NCI-H526 treated with DMSO at 0.1 percent for 48 hours (cell line): Measurements from ENCODE around the gene TNFAIP8L3.

ENCODE experiments used
- DNase-seq: peaks from one replicate; lab custom pipeline; 2025; lab: John Stamatoyannopoulos, UW

Gene TNFAIP8L3

DNA sequence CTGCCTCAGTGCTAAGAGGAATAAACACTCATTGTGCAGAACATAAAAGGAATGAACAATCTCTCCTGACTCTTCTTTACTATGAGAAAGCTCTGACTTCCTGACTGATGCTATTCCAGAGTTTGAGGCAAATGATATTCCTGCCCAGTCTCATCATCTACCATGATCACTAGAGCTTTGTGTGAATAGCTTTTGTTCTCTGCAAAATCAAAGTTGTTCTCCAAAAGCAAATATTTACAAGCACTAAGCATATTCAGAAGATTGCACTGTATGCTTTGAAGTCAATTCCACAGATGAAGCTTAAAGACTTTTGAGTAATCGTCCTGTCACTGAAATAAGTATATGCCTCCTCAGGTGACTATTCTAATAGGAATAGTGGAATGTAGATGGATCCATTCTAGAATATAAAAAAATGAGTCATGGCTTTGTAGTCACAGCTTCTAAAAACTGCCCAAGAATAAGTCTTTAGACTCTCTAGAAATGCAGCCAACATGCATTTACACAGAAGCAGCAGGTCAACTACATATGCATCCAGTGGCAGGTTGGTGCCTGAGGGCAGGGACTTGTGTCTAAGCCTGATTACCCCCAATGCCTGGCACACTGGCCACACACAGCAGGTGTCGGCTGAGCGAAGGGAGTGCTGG lies 34.6 kb downstream of the TNFAIP8L3 start:
- no peak for DNase-seq

DNA sequence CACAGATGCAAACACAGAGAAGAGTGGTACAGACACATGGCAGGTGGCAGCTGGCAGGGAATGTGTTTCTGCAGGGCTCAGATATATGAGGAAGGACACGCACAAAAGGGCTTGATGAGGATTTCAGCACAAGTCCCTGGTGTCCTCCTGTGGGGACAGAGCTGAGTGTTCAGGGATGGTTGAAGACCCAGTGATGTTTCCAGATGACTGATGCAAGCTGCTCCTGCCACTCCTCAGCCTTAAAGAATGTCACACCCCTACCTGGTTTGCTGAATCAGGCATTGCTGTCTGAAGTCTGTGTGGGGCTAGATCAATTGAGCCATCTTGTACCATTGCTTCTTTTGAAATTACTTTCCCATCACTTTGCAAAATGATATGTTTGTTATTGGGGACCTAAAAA lies 40.2 kb downstream of the TNFAIP8L3 start:
- DNase-seq, result no peak

DNA sequence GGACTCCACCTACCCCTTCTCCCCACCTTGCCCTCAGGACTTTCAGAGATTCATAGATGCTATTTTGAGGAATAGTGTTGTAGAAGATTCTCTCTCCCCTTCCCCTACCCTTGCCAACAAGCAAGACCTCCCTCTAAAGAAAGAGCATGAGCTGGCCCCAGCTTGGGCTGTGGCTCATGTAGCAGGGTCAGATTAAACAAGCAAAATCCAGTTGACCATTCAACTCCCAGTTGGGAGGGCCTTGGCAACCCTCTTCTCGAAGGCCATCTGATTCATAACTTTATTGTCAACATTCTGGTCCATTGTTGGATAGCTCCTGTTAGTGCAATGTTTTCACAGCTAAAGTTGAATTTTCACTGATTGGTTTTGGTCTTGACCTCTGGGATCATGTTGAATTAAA lies 41.1 kb downstream of the TNFAIP8L3 start:
- DNase-seq, result no peak

DNA sequence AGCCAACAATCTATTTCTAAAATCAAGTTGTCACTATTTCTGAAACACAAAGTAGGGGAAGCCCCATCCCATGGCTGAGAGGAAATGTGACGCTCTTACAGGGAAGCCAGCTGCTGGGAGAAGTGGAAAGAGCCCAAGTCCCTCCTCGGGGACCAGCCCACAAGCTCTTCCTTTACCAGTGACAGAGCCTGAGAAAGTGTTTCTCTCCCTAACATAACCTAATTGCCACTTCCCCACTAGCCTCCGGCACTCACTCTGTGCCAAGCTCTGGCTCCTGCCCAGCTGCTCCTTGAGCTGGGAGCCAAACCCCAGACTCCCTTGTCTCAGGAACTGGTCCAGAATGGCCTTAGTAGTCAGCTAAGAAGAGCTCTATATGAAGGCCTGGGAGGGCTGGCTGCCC lies 42.9 kb downstream of the TNFAIP8L3 start:
- no peak for DNase-seq

DNA sequence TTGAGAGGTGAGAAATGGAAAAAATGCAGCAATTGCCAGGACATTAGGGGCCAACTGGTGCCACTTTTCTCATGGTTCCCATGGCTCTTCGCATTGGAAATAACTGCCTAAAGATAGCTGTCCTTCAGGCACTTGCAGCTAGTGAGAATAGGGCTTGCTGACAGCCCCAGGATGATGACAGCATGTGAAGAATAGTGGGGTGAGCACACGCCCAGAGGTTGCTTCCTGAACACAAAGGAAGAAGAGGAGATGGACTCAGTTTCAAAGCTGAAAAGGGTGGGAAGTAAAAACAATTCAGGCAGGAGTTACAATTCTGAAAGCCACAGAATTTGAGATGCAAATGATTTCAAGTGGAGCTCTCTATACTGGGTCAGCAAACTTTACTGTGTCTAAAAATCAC lies 45.6 kb downstream of the TNFAIP8L3 start:
- DNase-seq, result peak; percentile 92

DNA sequence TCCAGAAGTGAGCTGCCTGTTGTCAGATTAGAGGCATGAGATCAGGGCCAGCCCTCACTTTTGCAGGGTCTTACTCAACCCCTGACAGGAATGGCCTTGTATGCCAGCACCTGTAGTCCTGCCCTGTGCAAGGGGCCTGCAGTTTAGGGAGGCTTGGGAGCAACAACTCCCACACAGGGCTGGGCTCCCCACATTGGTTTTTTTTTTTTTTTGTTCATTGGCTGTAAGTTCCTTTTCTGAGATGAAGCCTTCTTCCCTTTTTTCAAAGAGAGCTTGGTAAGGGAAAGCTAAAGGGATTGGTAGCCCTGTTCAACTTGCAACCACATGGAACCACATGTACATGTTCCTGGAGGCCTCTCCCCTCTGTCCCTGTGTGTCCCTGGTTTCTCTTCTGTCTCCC lies 46.4 kb downstream of the TNFAIP8L3 start:
- no peak for DNase-seq

DNA sequence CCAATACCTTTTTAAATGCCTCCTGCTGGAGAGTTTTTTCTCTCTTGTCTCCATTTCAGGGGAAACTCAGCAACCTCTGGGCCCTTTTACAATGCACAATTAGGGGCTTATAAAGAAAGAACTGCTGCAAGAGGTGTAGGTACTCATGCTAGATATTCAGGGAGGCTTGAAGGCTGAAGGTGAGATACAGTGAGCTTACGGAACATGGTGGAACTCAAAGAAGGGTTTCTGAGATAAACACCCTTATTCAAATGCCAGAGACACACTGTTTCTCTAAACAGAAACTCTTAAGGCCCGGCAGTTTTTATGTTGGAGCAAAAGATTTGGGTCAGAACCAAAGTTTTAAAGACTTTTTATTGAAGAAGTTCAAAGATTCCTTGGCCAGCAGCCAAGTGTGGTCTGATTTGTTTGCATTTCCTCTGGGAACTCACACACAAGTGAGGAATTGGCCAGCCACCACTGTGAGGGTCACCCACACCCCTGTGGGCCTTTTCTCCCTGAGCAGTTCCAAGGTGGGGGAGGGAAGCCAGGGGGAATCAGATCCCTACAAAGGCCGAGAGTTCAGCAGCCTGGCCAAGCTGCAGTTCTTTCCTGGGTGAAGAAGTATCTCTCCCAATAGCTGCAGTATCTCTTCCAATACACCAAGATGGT lies 47.8 kb downstream of the TNFAIP8L3 start:
- no peak for DNase-seq

DNA sequence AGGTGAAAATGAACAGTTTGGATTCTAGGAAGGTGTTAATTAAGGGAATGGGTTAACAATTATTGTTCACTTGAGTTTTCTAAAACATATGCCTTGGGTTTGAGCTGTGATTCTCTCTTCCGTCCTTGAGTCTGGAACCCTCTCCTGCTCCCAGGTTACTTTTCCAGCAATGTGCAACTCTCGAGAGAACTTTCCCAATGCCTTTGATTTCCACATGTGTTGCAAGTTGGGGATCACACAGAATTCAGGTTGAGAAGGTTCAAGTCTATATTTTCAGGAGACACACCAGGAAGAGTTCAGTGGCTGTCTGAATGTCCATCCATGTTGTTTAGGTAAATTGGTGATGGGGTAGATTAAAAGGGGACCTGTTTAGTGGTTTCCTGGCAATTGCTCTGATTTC lies 48.7 kb downstream of the TNFAIP8L3 start:
- DNase-seq, result no peak

DNA sequence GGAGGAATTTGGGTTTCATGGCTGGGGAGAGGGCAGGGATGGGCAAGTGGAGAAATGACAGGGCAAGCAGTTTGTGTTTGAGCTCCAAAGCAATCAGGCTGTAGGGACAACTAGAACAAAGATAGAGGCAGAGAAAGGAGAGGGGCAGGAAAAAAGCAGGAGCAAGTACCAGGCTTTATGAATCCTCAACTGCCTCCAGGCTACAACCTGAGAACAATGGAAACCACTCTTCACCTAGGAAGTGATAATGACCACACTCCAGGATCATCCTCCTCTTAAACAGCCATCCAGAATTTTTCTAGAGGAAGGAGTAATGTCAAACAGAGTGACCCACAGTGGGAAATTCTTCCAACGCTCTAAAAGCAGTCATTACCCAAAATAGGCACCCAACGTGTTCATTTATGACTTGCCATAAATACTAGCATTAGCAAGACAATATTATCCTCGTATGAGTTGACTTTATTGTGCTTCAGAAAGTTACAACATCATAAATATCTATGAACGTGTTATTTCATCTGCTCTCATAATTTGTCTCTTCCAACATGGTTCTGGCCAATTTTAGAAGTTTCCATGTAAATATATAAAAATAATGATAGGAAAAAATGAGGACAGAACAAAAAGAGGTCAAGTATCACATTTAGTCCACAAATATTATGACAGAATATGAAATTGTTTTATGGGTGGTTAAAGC lies 50.5 kb downstream of the TNFAIP8L3 start:
- no peak for DNase-seq

DNA sequence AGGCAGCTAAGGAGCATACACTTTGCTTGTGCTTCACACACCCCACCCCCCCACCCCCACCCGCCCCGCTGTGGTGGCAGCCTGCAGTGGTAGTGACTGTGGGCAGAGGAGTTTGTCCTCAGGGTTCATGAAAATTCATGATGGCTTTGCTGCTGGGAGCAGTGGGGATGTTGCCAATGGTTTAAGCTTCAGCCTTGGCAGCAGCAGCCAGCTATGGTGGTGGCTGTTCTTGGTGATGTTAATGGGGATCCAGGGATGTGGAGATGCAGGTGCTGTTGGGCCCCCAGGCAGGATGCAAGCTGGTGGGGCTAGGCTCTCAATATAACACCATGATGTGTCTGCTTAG lies 55.8 kb downstream of the TNFAIP8L3 start:
- DNase-seq, result no peak

DNA sequence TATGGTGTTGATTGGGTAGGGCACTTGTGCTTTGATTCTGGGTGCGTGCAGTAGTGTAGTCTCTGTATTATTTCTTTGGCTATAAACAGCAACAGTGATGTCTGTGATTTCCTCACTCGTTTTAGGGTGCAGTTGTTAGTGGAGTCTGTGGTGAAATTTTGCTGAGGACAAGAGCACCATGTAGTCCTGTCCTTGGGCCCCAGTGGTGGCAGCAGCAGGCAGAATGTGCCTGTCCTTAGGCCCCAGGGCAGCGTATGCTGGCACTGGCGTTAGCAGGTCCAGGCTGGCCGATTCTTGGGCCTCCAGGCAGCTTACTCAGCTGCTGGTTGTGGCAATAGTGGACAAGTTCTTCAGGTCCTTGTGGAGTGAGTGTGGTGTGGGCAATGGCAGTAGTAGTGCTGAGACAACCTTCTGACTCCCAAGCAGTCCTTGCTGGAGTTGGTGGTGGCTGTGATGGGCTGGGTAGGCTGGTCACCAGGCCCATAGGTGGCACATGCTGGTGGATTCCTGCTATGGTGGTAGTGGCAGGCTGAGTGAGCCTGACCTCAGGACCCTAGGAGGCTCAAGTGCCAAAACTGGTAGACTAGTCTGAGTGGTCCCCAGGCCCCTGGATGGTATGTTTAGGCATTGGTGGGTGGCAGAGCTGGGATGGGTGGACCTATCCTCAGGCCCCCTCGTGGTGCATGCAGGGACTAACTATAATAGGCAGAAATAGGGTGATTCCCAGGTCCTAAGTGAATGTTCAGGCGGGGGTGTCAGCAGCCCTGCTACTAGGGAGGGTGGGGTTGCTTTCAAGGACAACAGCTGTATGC lies 56.3 kb downstream of the TNFAIP8L3 start:
- DNase-seq, result peak; percentile 29

DNA sequence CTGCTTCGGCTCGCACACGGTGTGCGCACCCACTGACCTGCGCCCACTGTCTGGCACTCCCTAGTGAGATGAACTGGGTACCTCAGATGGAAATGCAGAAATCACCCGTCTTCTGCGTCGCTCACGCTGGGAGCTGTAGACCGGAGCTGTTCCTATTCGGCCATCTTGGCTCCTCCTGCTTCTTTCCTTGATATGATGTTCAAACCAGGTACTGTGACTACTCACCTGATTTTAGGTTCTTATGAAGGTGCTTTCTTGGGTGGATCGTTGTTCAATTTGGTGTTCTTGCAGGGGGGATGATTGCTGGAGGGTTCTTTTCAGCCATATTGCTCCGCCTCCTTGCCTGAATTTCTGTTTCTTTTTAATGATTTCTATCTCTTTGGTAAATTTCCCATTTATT lies 57.2 kb downstream of the TNFAIP8L3 start:
- DNase-seq, result peak; percentile 5

DNA sequence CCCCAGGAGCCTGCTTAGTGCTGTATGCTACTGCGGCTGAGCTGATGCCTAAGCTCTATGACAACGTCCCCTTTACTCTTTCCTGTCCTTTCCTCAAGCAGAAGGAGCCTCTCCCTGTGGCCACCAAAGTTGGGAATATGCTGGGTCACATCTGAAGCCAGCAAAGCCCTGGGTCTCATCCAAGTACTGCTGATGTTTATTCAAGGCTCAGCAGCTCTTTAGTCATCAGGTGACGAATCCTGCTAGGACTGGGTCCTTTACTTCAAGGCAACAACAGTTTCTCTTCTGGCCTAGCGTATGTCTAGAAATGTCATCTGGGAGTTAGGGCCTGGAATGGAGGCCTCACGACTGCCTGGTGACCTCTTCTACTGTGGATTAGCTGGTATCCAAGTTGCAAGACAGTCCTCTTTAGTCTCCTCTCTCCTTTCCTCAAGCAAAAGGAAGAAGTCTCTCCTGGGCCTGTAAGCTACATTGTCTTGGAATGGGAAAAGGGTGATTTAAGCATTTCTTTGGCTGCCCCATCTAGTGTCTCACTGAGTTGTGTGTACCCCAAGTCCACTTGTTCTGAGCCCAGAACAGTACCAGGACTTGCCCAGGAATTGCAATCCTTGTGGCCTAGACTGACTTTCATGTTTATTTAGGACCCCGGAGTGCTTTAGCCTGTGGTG lies 63.9 kb downstream of the TNFAIP8L3 start:
- DNase-seq, result no peak

DNA sequence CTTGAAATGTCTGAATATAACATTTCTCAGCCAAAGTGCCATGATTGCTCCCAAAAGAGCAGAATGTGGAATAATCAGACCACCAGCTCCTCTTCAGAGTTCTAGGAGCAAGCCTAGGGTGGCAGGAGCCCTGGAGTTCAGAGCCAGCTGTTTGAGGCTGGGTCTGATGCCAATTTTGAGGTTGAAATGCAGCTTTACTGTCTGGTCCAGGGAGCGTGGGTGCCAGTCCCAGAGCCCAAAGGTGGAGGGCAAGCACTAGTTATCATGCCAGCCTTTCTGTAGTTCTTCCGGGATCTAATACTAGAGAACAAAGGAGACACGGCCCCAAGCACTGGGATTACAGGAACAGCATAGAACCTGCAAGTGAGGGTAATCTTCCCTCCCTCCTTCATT lies 69.3 kb downstream of the TNFAIP8L3 start:
- no peak for DNase-seq

DNA sequence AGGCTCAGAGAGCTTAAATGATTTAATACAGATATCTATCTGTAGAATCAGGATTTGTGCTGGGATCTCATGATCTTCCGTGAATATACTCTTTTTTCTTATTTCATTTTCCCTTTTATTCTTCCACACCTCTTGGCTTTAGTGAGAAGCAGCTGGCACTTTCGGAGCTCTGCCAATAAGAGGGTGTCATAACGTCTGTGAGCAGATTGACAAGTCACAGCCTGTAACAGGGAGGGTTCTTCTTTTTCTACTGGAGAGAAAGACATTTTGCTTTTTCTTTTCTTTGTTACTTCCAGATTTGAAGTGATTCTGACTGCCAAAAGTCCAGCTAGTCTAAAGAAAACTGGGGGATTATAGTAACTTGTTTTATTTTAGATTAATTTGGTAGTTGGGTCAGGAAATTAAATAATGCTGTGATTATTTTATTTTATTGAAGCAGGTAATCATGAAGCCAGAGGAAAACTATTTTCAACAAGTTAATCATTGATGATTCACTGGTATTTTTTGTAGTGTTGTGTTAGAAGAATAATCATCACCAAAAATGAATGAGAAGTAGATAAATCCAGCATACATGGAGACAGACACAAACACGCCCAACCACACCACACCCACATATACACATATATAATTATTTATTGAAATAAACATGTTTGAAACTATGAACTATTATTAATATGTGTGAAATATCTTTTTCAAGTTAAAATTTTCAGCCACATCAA lies 69.8 kb downstream of the TNFAIP8L3 start:
- no peak for DNase-seq

DNA sequence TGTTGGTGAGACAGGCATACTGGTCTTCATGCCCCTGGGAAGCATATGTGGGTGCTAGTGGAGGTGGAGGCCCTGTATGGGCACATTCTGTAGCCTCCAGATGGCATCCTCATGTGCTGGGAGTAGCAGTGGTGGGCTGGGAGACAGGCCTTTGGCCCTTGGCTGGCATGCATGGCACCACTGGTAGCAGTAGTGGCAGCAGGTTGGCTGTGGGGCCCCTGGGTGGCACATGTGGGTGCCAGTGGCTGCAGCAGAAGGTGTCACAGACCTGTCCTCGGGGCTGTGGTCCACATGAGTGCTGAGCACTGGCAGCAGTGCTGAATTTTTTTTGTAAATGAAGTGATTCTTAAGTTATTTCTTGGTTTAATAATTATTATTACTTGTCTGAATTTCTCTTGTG lies 71.2 kb downstream of the TNFAIP8L3 start:
- DNase-seq, result no peak

DNA sequence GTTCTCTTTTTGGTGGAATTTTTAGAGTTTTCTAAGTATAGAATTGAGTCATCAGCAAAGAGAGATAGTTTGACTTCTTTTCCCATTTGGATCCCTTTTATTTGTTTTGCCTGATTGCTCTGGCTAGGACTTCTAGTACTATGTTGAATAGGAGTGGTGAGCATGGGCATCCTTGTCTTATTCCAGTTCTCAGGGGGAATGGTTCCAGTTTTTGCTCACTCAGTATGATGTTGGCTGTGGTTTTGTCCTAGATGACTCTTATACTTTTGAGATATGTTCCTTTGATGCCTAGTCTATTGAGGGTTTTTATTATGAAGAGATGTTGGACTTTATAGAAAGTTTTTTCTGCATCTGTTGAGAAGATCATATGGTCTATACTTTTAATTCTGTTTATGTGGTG lies 72.5 kb downstream of the TNFAIP8L3 start:
- no peak for DNase-seq

DNA sequence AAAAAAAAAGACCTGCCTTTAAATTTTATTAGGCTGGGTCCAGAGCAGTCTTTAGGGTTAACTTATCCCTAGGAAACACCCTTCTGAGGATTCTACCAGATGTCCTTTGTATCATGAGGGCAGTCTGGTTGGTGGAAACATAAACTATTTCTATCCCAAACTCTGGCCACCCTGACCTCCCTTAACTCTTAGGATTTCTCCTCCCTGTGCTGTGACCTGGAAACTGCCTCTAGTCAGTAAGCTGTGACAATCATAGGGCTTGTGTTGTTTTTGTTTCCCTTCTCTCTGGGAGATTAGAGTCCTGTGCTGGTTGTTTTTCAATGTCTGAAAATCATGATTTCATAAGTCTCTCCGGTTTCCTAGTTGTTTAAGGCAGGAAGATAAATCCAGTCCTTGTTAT lies 78.1 kb downstream of the TNFAIP8L3 start:
- DNase-seq, result no peak

DNA sequence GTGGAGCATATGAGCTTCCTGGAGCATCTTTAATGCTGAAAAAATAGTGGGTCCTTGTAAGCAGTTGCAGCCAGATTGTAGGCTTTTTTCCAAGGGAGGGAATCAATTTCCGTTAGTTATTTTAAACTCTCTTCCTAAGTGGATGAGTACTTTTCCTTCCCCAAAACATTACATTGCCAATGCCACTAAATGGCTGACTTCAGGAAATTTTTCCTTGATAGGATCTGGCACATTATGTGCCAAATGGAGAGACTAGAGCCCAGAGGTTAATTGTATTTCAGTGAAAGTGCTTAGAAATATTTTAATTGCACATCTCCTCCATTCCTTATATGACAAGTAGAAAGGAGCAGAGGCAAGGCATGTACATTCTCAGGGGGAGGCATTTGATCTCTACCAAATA lies 83.5 kb downstream of the TNFAIP8L3 start:
- no peak for DNase-seq

DNA sequence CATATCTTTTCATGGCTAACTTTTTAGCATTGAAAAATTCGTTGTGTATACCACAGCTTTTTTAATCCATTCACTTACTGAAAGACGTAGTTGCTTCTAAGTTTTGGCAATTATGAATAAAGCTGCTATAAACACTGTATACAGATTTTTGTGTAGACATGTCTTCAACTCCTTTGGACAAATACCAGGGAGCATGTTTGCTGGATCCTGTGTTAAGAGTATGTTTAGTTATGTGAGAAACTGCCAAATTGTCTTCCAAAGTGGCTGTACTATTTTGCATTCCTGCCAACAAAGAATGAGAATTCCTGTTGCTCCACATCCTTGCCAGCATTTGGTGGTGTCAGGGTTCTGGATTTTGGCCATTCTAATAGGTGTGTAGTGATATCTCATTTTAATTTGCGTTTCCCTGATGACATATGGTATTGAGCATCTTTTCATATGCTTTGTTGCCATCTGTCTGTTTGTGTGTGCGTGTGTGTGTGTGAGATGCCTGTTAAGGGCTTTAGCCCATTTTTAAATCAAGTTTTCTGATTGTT lies 87.5 kb downstream of the TNFAIP8L3 start:
- no peak for DNase-seq
